Heart left ventricle (tissue), 16 donors: ENCODE data around the gene KLHL29. TPM values are rescaled to one million over a fixed set of nuclear protein-coding genes. Genes with fewer than 3 reads are reported as not detected.

ENCODE experiments used
- ATAC-seq, 4 donors: fragments of 200-7000 bp; cut with Tn5 transposase; one replicate each; pipeline ENCODE4 v1.9.1; 2020 to 2022; ENCODE audit warnings: moderate library complexity in 4 of 4, mild to moderate bottlenecking in 3 of 4, moderate number of reproducible peaks in 1 of 4
- DNase-seq, 5 donors: peaks; one replicate each; pipeline ENCODE4 v3.0.0-alpha.2; 2020
- H3K27ac ChIP-seq, 12 donors: fragments of 200-600 bp; sonication (generic) in 4 of 12; one replicate each; pipeline versions ENCODE4 v1.5.0 to v1.8.0; 2016 to 2022; ENCODE audit warnings: mild to moderate bottlenecking in 2 of 12
- H3K27me3 ChIP-seq, 9 donors: fragments of 200-600 bp; sonication (generic) in 2 of 9; one replicate each; pipeline versions ENCODE4 v1.5.1 to v1.8.0; 2016 to 2022; ENCODE audit warnings: mild to moderate bottlenecking in 3 of 9
- H3K36me3 ChIP-seq, 9 donors: fragments of 200-600 bp; sonication (generic) in 2 of 9; one replicate each; pipeline versions ENCODE4 v1.5.0 to v1.8.0; 2018 to 2022; ENCODE audit warnings: mild to moderate bottlenecking in 2 of 9
- H3K4me1 ChIP-seq, 12 donors: fragments of 200-600 bp; sonication (generic) in 4 of 12; one replicate each; pipeline versions ENCODE4 v1.5.0 to v1.8.0; 2016 to 2022; ENCODE audit warnings: mild to moderate bottlenecking in 3 of 12
- H3K4me3 ChIP-seq, 12 donors: fragments of 200-600 bp; sonication (generic) in 4 of 12; one replicate each; pipeline versions ENCODE4 v1.5.0 to v1.8.0; 2017 to 2022; ENCODE audit warnings: mild to moderate bottlenecking in 9 of 12, moderate library complexity in 4 of 12
- H3K9me3 ChIP-seq, 12 donors: fragments of 200-600 bp; sonication (generic) in 4 of 12; one replicate each; pipeline versions ENCODE4 v1.5.0 to v1.8.0; 2016 to 2022; ENCODE audit warnings: mild to moderate bottlenecking in 1 of 12
- CTCF ChIP-seq, 12 donors: fragments of 200-600 bp; sonication (generic) in 4 of 12; IDR thresholded peaks; one replicate each; pipeline versions ENCODE4 v1.5.0 to v1.8.0; 2018 to 2022; ENCODE audit warnings: antibody characterized with exemption in 12 of 12, mild to moderate bottlenecking in 5 of 12
- POLR2A ChIP-seq, 2 donors: fragments of 450-650 bp; IDR thresholded peaks; one replicate each; pipeline ENCODE4 v1.6.1; 2017; ENCODE audit warnings: antibody characterized with exemption in 2 of 2, mild to moderate bottlenecking in 2 of 2, moderate library complexity in 2 of 2
- WGBS, 4 donors: extraction: QIAGEN DNeasy Blood & Tissue Kit in 2 of 4; methylation state at CpG; one replicate each; pipeline versions ENCODE4 v1.1.5 to v1.1.7; 2013 to 2018; 5-methylcytosine and 5-hydroxymethylcytosine counted together
- intact Hi-C, 10 donors: fragments of 100-400 bp; cut with DNase I; formaldehyde crosslinking; loops; one replicate each; pipeline versions ENCODE4 v1.11.1 to v1.14.2; 2022
- polyA plus RNA-seq, 2 donors: library from polyadenylated mRNA; stranded (reverse); fragments of 200-250 nt; gene quantifications; one replicate each; pipeline ENCODE4 v1.2.3, GENCODE V29; 2013
- total RNA-seq, 9 donors: library from RNA; depleted of rRNA in 2 of 9; stranded (reverse); fragments of >200 nt in 2 of 9; fragmentation: NEBNext Ultra II Directional in 3 of 9; extraction: Animal tissue kit (Norgen Biotek cat#: 25700) in 3 of 9; gene quantifications; one replicate each; pipeline versions ENCODE4 v1.1.0 to v1.2.4, GENCODE V29; 2016 to 2023
- donor health status: ischemic (EF 13 %, LVEDD 7.1; RV severe dilation, severe dysfunction).
- donor health status: healthy with polysubstance abuse.
- donor health status: DM: no; HTN: yes; CAD: no.
- donor health status: DM: no; HTN: no; CAD: no.
- donor health status: ischemic (EF 25% LVEDD 6.9; RV normal size, moderate dysfunction).
- donor health status: ischemic (EF 25% LVEDD 5.7; RV mildly dilated, moderate dysfunction).
- donor health status: healthy.
- donor health status: DM: yes; HTN: yes; CAD: no.
- donor health status: ischemic (EF 35%, LVEDD 5.7; RV mildly dilated, moderate dysfunction).
- donor health status: nonischemic (EF 11% LVEDD 7.7; RV severe dilation, severe dysfunction).
- donor health status: DM: yes; HTN: yes; CAD: no.
- donor health status: PGD.
- donor health status: ischemic (EF 29% LVEDD 5.4; RV normal size, mild dysfunction).
- donor health status: nonischemic (EF 23%, LVEDD 6.1; RV moderate dilation, normal function).

The KLHL29 gene
- total and polyA plus RNA-seq, 11 donors = 0.74 to 2.7 (median 1.1) TPM

DNA sequence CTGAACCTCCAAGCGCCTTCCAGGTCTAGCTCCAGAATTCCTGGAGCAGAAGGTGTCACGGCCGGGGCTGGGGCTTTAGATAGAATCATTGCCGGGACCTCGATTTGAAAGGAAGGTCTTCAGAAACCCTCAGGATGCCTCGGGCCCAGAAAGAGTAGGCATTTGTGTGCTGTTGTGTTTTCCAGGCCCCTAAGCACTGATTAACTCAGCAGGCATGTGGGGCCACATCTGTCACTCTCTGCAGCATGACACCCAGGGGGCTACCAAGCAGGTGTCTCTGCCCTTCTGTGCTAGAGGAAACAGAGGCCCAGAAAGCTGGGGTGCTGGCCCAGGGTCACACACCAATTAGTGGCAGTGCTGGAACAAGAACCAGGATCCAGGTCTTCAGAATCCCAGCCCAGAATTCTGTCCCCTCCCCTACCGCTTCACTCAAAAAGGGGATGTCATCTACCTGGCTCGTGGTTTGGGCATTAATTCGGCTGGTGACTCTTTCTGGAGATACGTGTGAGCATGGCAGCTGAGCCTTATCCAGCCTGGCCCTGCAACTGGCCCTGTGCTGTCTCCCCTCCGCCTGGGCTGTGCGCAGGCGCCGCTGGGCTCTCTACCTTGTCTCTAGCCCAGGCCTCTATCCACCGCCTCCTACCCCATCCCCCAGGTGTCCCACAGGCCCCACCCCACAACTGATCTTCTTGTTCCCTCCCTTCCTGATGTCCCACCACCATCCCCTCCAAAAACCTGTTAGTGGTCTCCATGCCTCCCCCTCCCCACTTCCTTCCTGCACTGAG lies 296.6 kb downstream of the KLHL29 start:
- Histone ChIP-seq H3K4me1 (no peaks in the 10 kb centered on the region), H3K27me3 (peaks cover 0 to 7% (median 0%) of the 10 kb centered on the region in 9 donors), H3K4me3 (no peak overlapping the region), H3K9me3 (peaks cover 0 to 13% (median 0%) of the 10 kb centered on the region in 12 donors), H3K27ac (no peak overlapping the region), H3K36me3 (peaks cover 0 to 4% (median 0%) of the 10 kb centered on the region in 9 donors)
- peak in 1 of 5 donors; percentile 46 for DNase-seq
- ATAC-seq = no peak
- TF ChIP-seq CTCF (IDR thresholded peaks at IDR 0.05) (no peak), POLR2A (IDR thresholded peaks at IDR 0.05) (no peak)
- WGBS, 4 donors = 92 to 94% (median 92%) methylated on average over 15 of the region's 15 CpGs
- intact Hi-C loops = no loop called here

GRCh38 chr2:23682481-23682880 lies 297.5 kb downstream of the KLHL29 start:
- H3K27me3 ChIP-seq = peaks cover 0 to 7% (median 0%) of the 10 kb centered on the region in 9 donors
- H3K4me1 ChIP-seq = no peaks in the 10 kb centered on the region
- no peak for DNase-seq
- no peak overlapping the region for H3K27ac ChIP-seq
- intact Hi-C loops = no loop called here
- peaks cover 0 to 4% (median 0%) of the 10 kb centered on the region in 9 donors for H3K36me3 ChIP-seq
- 92 to 98% (median 95%) methylated on average over 10 to 11 of the region's 11 CpGs for WGBS, 4 donors
- H3K9me3 ChIP-seq = peaks cover 0 to 13% (median 0%) of the 10 kb centered on the region in 12 donors
- H3K4me3 ChIP-seq = no peak overlapping the region
- ATAC-seq = no peak
- TF ChIP-seq POLR2A (IDR thresholded peaks at IDR 0.05) (no peak), CTCF (IDR thresholded peaks at IDR 0.05) (no peak)

DNA sequence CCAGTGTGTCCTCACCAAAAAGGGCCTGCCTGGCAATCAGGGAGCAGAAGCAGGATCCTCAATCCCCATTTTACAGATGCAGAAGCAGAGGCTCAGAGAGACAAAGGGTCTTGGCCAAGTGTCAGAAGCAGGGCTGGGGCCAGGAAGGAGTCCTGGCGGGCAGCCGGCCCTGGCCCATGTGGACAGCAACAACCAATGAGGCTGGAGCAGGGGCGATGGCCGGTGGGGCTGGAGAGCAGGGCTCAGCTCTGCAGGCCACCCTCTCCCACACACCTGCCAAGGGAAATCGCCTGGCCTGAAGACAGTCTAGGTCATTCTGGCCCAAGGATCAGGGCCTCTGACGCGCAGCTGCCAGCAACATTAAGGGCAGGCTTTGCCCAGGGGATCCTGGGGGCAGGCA lies 298.0 kb downstream of the KLHL29 start:
- ATAC-seq = no peak
- peaks cover 0 to 4% (median 0%) of the 10 kb centered on the region in 9 donors for H3K36me3 ChIP-seq
- H3K4me3 ChIP-seq = no peak overlapping the region
- peaks cover 0 to 7% (median 0%) of the 10 kb centered on the region in 9 donors for H3K27me3 ChIP-seq
- no peaks in the 10 kb centered on the region for H3K4me1 ChIP-seq
- 72 to 90% (median 82%) methylated on average over 4 to 7 of the region's 7 CpGs for WGBS, 4 donors
- DNase-seq = peak in 1 of 5 donors; percentile 59
- H3K9me3 ChIP-seq = peaks cover 0 to 13% (median 0%) of the 10 kb centered on the region in 12 donors
- H3K27ac ChIP-seq = no peak overlapping the region
- TF ChIP-seq POLR2A (IDR thresholded peaks at IDR 0.05) (no peak), CTCF (IDR thresholded peaks at IDR 0.05) (no peak)
- intact Hi-C loops = no loop called here

DNA sequence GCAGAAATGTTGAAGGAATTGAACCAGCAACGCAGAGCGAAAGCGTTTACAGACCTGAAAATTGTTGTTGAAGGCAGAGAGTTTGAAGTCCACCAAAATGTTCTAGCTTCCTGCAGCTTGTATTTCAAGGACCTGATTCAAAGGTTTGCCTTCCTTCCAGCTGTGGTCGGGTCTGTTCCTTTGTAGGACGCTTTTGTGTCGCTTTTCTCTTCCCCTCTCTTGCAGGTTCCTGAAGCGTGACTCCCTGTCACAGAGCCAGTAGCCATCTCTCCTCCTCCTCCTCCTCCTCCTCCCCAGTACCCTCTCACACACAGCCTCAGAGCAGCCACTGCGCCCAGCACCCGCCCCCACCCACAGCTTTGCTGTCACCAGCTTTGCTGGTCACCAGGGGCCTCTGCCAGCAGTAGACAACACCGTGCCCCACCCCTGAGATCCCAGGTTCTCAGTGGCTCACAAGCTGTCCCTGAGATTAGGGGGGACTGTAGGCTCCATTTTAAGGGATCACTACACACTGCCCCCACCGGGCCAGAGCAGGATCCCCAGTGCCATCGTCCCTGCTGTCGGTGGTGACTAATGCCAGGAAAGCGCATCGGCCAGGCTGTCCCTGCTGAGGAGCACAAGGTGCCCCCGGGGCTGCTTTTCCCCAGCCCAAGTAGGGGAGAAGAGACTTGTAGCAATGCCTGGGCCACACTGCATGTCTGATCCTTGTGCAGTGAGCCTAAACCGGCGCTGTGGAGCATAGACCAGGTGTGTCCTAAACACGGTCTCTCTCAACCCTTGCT lies 299.6 kb downstream of the KLHL29 start:
- H3K27ac ChIP-seq = no peak overlapping the region

More for the DNA sequence above, 299.6 kb downstream of the KLHL29 start:
- H3K36me3 ChIP-seq = peaks cover 0 to 4% (median 0%) of the 10 kb centered on the region in 9 donors
- TF ChIP-seq POLR2A (IDR thresholded peaks at IDR 0.05) = no peak
- no peak for TF ChIP-seq CTCF (IDR thresholded peaks at IDR 0.05)
- peaks cover 0 to 7% (median 0%) of the 10 kb centered on the region in 9 donors for H3K27me3 ChIP-seq
- DNase-seq (peak in 1 of 5 donors; percentile 48), ATAC-seq (peak in 1 of 4 donors; percentile 15)
- intact Hi-C loops = no loop called here
- H3K4me3 ChIP-seq = no peak overlapping the region
- H3K4me1 ChIP-seq = no peaks in the 10 kb centered on the region
- no peaks in the 10 kb centered on the region for H3K9me3 ChIP-seq
- 59 to 64% (median 60%) methylated on average over 19 of the region's 19 CpGs for WGBS, 4 donors
